Measurements from ENCODE around the gene PCDHGC4.

Gene PCDHGC4

DNA sequence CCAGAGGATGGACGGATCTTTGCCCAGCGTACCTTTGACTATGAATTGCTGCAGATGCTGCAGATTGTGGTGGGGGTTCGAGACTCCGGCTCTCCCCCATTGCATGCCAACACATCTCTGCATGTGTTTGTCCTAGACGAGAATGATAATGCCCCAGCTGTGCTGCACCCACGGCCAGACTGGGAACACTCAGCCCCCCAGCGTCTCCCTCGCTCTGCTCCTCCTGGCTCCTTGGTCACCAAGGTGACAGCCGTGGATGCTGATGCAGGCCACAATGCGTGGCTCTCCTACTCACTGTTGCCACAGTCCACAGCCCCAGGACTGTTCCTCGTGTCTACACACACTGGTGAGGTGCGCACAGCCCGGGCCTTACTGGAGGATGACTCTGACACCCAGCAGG lies 5.9 kb downstream of the PCDHGC4 start:
- DNase-seq (ENCODE audit: low read depth) = no peak

DNA sequence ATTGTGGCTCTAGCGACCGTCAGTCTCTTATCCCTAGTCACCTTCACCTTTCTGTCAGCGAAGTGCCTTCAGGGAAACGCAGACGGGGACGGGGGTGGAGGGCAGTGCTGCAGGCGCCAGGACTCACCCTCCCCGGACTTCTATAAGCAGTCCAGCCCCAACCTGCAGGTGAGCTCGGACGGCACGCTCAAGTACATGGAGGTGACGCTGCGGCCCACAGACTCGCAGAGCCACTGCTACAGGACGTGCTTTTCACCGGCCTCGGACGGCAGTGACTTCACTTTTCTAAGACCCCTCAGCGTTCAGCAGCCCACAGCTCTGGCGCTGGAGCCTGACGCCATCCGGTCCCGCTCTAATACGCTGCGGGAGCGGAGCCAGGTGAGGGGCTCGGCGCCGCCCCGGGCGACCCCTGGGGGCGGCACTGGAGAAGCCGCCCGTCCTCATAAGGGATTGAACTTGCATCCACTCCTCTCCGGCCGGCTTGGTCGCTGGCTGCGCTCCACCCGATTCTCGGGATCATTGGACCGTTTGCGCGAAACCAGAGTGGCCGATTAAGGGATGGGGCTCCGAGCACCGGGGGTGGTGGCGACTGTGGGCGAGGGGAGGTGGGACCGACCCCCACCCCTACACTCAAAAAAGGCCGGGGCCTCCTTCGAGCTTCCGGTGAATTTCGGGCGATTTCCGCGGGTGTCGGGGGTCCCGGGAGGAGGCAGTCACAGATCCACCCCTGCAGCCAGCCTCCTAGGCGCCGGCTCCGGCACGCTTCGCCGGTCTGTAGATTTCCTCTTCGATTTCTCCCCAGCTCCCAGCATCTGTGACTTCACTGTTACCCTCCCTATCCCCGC lies 6.7 kb downstream of the PCDHGC4 start:
- no peak for DNase-seq (ENCODE audit: low read depth)

DNA sequence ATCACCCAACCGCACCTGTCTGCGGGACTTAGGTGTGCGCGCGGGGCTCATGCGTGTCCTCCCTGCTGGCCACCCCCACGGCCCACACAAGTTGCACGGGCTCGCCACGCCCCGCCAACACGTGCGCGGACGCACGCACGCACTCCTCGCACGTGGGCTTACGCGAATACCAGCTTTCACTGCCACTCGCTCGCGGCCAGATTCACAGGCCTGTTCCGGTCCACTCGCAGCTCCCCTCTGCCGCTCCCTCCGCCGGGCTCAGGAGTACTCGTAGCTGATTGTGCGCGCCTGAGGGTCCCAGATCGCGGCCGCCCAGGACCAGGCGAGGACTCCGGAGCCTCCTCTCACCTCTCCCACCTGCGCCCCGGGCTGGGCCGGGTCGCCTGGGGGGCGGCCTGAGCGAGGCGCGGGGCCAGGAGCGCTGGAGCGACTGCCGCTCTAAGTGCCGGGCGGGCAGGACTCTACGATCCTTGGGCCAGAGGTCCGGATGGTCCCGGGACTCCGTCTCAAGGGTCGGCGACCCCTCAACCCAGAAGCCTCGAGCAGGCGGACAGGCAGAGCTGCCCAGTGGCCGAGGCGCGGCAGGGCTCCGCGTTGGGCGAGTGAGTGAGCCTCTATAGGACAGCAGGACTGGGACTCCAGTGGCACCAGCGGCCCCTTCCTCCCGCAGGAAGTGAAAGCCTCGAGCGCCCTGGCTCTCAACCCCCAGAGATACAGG lies 7.5 kb downstream of the PCDHGC4 start:
- no peak for DNase-seq (ENCODE audit: low read depth)

DNA sequence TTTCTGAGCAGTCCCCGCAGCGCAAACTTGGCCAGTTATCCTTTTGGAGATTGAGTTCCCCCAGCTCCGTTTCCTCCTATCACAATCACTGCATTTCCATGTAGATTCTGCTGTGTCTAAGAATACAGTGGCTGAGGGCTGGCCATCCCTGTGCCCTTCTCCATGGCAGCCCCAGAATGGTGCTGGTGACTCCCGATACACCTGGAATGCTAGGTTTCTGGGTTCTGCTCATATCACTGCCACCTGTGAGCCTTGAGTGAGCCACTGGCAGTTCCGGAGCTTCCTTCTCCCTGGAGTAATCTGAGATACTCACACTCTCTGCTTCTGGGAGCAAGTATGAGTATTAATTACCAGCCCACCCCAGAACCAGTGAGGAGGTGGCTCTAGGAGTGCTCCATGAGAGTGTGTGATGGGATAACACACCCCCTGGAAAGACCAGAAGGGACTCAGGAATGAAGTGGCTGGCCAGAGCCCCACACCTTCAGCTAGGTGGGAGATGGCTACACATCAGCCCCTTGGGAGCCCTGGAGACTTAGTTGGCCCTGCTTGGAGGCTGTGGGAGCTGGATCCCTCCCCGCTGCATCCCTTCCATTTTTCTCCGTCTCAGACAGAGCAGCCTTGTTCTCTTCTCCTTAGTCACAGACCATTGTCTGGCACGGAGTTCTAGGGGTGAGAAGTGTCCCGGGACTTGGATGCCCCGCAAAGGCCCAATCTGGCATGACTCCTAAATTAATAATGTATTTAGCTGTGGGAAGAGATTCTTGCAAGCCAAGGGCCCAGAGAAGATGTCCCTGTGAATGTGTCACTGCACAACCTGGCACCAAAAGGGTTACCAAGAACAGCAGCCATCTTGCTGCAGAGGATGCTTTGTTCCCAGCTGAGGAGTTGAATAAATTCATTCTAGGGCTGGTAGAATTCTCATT lies 8.9 kb downstream of the PCDHGC4 start:
- DNase-seq (ENCODE audit: low read depth) = no peak

DNA sequence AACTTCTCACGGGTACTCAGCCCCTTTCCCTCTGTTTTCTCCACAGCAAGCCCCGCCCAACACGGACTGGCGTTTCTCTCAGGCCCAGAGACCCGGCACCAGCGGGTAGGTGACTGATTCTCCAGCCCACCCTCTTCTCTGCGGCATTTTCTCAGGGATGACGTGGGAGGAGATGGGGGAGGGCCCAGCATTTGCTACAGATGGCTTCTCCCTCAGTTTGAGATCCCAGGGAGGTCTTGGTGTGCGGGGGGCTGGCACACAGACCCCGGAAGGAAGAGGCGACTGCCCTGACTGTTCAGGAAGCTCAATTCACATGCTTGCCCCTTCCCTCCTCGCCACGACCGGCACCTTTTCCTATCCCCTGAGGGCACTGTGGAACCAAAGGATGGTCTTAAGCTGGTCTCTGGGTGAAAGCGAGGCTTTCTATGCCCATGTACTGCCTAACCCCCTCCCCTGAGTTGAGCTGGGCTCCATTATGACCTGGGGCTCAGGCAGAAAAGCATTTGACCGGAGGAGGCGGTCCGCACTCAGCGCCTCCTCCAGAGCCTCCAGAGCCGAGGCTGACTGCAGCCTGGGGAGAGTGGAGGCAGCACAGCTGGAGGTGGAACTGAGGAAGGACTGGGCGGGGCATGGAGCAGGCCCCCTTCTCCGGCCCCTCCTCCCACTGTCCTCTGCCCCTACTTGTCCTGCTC lies 10.1 kb downstream of the PCDHGC4 start:
- no peak for DNase-seq (ENCODE audit: low read depth)

DNA sequence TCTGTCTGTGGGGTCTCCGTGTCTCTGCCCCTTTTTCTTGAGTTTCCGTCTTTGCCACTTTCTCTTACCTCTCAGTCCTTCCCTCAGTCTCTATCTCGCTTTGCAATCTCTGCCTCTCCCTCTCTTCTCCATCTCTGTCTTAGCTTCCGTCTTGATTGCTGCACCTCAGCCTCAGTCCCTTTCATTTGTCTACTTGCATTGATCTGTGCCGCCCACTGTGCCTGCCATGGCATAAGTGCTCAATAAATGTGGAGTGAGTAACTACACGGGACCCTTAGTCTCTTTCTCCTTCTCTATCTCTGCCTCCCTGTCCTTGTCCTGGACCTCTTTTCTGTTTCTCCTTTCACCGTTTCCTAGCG lies 10.6 kb downstream of the PCDHGC4 start:
- DNase-seq (ENCODE audit: low read depth) = no peak

DNA sequence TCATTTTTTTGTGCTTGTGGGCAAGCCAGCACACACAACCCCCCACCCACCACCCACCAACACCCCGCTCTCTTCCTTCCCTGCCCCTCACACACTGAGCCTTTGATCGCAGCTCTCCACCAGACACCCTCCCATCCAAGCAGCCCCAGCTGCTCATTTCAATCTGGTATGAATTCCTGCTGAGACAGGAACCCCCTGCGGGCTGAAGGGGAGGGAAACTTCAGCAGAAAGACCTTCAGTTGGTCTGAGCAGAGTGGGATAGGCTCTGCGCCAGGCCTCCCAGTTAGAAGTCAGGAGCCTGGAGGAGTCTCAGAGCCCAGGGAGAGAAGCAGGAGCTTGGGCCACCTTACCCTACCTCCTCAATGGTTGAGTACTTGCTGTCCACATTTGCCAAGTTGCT lies 11.2 kb downstream of the PCDHGC4 start:
- no peak for DNase-seq (ENCODE audit: low read depth)

DNA sequence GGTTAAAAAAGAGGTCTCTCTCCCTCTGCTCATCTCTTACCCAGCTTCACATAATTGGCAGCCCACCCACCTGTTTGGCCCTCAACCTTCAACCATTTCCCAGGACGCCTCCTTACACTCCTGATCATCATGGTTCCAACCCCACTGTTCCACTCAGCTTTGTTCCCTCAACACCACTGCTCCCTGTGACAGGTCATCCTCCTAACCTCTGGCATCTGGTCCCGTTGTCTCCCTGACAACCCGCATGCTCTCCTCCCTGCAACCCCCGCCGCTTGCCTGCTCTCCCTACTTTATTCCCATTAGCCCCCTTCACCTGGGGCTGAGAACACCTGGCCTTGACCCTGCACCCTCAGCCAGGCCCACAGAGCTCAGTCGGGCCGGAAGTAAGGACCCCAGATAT lies 16.9 kb downstream of the PCDHGC4 start:
- no peak for DNase-seq (ENCODE audit: low read depth)

DNA sequence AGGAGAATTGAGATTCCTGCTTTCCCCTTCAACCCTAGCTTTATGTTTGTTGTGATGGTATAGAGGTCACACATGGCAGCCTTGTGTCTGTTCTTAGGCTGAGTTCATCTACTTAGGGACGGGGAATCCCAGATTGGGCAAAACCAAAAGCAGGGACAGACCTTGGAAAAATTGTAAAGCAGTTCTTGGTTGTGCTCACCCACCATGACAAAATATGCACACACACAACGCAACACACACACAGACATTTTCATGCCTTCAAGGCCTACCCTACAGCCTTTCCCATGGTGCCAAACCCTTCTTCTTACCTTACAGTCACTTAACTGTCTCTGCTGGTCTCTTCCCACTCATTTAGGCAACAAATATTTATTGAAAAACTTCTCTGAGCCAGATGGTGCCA lies 18.9 kb downstream of the PCDHGC4 start:
- no peak for DNase-seq (ENCODE audit: low read depth)

DNA sequence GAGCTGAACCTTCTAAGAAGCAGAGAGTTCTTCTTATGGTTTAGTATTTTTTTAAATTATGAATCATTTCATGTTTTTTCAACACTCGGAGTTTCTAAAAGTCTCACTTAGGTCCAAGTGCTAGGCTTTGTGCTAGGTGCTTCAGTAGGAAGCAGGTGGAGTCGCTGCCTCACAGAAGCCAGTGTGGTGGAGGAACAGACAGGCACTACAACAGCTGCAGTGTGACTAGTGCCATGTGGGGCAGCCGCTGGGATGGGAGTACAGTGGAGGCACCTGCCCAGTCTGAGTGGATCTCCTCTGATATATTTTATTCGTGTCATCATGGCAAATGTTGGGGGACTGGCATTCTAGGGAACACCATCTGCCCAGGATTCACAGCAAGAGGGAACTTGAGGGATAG lies 19.4 kb downstream of the PCDHGC4 start:
- DNase-seq (ENCODE audit: low read depth) = no peak

DNA sequence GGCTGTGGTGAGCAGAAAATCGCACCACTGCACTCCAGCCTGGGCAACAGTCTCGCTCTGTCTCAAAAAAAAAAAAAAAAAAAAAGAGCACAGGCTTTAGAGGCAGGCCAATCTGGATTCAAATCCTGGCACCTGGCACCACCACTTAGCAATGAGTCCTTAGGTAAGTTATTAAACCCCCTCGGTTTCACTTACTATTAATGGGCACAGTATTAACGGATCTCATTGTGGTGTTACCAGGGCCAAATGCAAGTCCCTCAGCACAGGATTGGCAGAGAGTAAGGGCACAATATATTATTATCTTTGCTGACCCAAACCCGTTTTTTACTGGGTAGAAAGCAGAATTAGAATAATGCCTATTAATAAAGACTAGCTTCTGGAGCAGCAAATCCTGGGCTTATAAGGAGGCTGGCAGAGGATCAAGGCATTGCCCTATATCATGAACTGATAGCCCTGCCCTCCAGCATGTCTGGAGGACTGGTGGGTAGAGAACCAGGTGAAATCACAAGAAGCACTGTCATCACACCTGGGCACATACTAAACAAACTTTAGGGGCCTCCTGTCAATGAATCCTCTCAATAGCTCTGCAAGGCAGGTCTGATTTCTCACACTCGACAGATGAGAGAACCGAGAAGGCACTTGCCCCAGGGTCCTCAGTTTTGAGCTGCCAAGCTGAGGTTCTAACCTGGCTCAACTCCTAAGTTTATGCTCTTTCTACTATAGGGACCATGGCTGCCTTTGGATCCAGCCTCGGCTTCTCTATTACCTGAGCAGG lies 21.7 kb downstream of the PCDHGC4 start:
- DNase-seq (ENCODE audit: low read depth) = no peak

DNA sequence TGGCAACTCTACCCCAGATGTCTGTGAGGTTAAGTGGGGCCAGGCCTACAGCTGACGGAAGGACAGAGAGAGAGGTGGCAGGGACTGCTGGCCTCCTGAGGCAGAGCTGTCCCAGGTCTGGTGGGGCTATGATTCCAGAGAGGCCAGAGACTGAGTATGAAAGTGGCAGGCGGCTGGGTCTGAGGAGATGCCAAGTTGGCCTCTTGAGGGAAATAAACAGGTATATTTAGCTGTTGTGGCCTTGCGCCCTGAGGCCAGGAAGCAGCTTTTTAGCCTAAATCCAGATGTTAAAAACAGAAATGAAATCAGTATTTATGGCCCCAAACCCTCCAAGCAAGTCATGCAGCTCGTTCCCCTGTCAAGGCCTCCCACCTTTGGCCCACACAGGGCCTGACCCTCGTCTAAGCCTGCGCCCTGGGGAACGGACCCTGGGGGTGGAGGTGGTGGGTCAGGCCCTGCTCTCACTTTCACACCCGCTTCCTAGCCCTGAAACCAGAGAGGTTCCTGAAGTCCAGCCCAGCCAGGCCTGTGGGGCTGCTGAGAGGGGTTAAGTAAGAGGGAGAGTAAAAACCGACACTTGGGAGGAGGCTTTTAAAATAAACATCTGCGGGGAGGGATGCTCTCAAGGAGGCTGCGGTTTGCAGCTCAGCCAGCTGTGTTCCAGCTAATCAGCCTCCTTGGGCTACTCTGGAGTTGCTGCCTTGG lies 22.7 kb downstream of the PCDHGC4 start:
- DNase-seq (ENCODE audit: low read depth) = no peak

DNA sequence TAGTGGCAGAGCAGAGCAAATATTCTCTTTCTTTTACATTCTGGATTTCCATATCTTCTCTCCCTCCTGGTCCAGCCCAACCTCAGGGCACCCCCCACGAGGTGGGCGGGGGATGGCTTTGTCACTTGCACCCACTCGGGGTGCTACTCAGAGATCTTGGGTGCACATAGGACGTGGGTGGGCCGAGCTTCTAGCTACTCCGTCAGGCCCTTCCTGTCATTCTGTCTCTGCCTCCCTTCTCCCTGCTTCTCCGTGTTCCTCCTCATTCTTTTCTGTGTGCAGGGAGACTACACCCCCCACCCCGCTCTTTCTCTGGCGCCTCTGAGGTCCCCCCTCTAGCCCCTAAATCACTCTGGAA lies 23.6 kb downstream of the PCDHGC4 start:
- no peak for DNase-seq (ENCODE audit: low read depth)

DNA sequence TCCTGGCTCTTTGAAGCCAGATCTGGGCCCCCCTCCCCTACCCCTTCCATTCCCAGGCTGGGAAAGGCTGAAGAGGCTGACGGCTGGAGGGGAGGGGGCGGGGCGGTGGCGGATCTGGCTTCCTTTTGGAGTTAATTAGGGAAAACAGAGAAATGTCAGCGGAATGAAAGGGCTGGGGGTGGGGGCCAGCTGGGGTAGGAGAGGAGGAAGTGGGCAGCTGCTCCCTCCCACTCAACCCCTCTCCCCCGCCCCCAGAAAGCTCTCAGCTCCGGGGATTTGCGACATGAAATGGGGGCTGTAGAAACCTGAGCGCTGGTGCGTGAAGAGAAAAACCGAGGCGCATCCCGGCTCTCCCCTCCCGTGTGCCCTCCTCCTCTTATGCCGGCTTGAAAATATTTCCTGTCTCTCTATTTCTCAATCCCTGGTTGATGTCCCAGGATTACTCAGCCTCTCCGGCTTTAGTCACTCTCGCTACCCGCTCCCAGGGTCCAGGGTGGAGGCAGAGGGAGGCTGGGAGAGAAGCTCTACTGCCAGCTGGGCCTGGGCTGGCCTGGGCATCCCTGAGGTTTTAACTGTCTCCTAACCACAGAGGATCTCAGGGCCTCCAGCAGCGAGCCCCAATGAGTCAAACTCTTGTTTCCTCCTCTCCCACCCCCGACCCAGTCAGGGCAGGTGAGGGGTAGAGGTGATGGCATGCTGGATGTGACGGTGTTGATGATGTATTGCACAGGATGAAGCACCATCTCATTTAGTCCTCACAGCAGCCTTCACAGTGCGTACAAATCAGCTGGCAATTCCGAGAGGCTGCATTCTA lies 24.2 kb downstream of the PCDHGC4 start:
- DNase-seq (ENCODE audit: low read depth) = no peak

DNA sequence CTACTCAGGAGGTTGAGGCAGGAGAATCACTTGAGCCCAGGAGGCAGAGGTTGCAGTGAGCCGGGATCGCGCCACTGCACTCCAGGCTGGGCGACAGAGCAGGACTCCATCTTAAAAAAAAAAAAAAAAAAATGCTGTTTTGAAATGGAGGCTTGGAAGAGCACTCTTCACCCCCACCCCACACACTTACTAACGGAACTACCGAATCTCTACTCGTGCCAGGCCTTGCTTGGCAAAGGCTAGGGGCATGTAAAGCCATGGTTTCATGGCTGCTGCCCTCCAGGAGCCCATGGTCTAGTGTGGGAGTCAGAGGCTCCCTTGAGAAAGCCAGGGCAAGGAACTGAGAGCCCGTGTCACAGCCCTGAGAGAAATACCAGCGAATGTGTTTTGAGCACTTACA lies 25.3 kb downstream of the PCDHGC4 start:
- no peak for DNase-seq (ENCODE audit: low read depth)

DNA sequence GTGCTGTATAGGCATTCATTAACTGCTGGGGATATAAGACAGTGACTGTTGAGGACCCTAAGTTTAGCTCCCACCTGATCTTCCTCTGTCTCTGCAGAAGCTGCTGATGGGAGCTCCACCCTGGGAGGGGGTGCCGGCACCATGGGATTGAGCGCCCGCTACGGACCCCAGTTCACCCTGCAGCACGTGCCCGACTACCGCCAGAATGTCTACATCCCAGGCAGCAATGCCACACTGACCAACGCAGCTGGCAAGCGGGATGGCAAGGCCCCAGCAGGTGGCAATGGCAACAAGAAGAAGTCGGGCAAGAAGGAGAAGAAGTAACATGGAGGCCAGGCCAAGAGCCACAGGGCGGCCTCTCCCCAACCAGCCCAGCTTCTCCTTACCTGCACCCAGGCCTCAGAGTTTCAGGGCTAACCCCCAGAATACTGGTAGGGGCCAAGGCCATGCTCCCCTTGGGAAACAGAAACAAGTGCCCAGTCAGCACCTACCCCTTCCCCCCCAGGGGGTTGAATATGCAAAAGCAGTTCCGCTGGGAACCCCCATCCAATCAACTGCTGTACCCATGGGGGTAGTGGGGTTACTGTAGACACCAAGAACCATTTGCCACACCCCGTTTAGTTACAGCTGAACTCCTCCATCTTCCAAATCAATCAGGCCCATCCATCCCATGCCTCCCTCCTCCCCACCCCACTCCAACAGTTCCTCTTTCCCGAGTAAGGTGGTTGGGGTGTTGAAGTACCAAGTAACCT lies 26.2 kb downstream of the PCDHGC4 start:
- no peak for DNase-seq (ENCODE audit: low read depth)

DNA sequence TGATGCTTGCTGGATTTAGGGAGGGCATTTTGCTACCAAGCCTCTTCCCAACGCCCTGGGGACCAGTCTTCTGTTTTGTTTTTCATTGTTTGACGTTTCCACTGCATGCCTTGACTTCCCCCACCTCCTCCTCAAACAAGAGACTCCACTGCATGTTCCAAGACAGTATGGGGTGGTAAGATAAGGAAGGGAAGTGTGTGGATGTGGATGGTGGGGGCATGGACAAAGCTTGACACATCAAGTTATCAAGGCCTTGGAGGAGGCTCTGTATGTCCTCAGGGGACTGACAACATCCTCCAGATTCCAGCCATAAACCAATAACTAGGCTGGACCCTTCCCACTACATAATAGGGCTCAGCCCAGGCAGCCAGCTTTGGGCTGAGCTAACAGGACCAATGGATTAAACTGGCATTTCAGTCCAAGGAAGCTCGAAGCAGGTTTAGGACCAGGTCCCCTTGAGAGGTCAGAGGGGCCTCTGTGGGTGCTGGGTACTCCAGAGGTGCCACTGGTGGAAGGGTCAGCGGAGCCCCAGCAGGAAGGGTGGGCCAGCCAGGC lies 27.0 kb downstream of the PCDHGC4 start:
- no peak for DNase-seq (ENCODE audit: low read depth)

DNA sequence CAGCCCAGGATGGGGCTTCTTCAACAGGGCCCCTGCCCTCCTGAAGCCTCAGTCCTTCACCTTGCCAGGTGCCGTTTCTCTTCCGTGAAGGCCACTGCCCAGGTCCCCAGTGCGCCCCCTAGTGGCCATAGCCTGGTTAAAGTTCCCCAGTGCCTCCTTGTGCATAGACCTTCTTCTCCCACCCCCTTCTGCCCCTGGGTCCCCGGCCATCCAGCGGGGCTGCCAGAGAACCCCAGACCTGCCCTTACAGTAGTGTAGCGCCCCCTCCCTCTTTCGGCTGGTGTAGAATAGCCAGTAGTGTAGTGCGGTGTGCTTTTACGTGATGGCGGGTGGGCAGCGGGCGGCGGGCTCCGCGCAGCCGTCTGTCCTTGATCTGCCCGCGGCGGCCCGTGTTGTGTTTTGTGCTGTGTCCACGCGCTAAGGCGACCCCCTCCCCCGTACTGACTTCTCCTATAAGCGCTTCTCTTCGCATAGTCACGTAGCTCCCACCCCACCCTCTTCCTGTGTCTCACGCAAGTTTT lies 27.6 kb downstream of the PCDHGC4 start:
- DNase-seq (ENCODE audit: low read depth) = peak; percentile 59

Data from T-helper 22 cell (primary cell).